Measurements from ENCODE around the gene SLC22A4.

The SLC22A4 gene

GRCh38 chr5:132298298-132299212, 4.4 kb downstream of the SLC22A4 start:
- H3K9ac ChIP-seq (ENCODE audit: low read length), result no peak overlapping the region
- H3K36me3 ChIP-seq (ENCODE audit: insufficient read depth, low read length), result no peaks in the 10 kb centered on the region
- H3K9me3 ChIP-seq (ENCODE audit: low read length), result no peaks in the 10 kb centered on the region
- H3K27ac ChIP-seq (ENCODE audit: low read depth, low read length), result no peak overlapping the region
- no peak overlapping the region for H3K4me3 ChIP-seq (ENCODE audit: low read depth in 1 of 2, low read length in 2 of 2)
- no peaks in the 10 kb centered on the region for H3K27me3 ChIP-seq (ENCODE audit: control insufficient read depth in 1 of 2, insufficient read depth in 2 of 2, low read length in 2 of 2)
- H3K4me1 ChIP-seq (ENCODE audit: insufficient read depth, low read length), result peaks cover 14% of the 10 kb centered on the region

- H3K9me3 ChIP-seq (ENCODE audit: low read length), result no peaks in the 10 kb centered on the region
- no peak overlapping the region for H3K27ac ChIP-seq (ENCODE audit: low read depth, low read length)
- H3K36me3 ChIP-seq (ENCODE audit: insufficient read depth, low read length), result no peaks in the 10 kb centered on the region
- H3K9ac ChIP-seq (ENCODE audit: low read length), result no peak overlapping the region
- H3K4me1 ChIP-seq (ENCODE audit: insufficient read depth, low read length), result peaks cover 13% of the 10 kb centered on the region
- H3K27me3 ChIP-seq (ENCODE audit: control insufficient read depth in 1 of 2, insufficient read depth in 2 of 2, low read length in 2 of 2), result no peaks in the 10 kb centered on the region
- no peak overlapping the region for H3K4me3 ChIP-seq (ENCODE audit: low read depth in 1 of 2, low read length in 2 of 2)
These were observed 5.7 kb downstream of the SLC22A4 start for GRCh38 chr5:132299917-132300316.

GRCh38 chr5:132300577-132301343, 6.6 kb downstream of the SLC22A4 start:
- Histone ChIP-seq H3K27ac (ENCODE audit: low read depth, low read length) (no peak overlapping the region), H3K9me3 (ENCODE audit: low read length) (no peaks in the 10 kb centered on the region), H3K27me3 (ENCODE audit: control insufficient read depth in 1 of 2, insufficient read depth in 2 of 2, low read length in 2 of 2) (no peaks in the 10 kb centered on the region), H3K36me3 (ENCODE audit: insufficient read depth, low read length) (no peaks in the 10 kb centered on the region), H3K9ac (ENCODE audit: low read length) (no peak overlapping the region), H3K4me3 (ENCODE audit: low read depth in 1 of 2, low read length in 2 of 2) (no peak overlapping the region), H3K4me1 (ENCODE audit: insufficient read depth, low read length) (peaks cover 5% of the 10 kb centered on the region)

GRCh38 chr5:132301344-132302271, 7.4 kb downstream of the SLC22A4 start:
- H3K4me1 ChIP-seq (ENCODE audit: insufficient read depth, low read length), result no peaks in the 10 kb centered on the region
- no peak overlapping the region for H3K27ac ChIP-seq (ENCODE audit: low read depth, low read length)
- H3K9ac ChIP-seq (ENCODE audit: low read length), result no peak overlapping the region
- H3K27me3 ChIP-seq (ENCODE audit: control insufficient read depth in 1 of 2, insufficient read depth in 2 of 2, low read length in 2 of 2), result no peaks in the 10 kb centered on the region
- H3K36me3 ChIP-seq (ENCODE audit: insufficient read depth, low read length), result no peaks in the 10 kb centered on the region
- no peak overlapping the region for H3K4me3 ChIP-seq (ENCODE audit: low read depth in 1 of 2, low read length in 2 of 2)
- H3K9me3 ChIP-seq (ENCODE audit: low read length), result no peaks in the 10 kb centered on the region

GRCh38 chr5:132302413-132302812, 8.2 kb downstream of the SLC22A4 start:
- Histone ChIP-seq H3K9ac (ENCODE audit: low read length) (no peak overlapping the region), H3K27ac (ENCODE audit: low read depth, low read length) (no peak overlapping the region), H3K36me3 (ENCODE audit: insufficient read depth, low read length) (no peaks in the 10 kb centered on the region), H3K27me3 (ENCODE audit: control insufficient read depth in 1 of 2, insufficient read depth in 2 of 2, low read length in 2 of 2) (no peaks in the 10 kb centered on the region), H3K9me3 (ENCODE audit: low read length) (no peaks in the 10 kb centered on the region), H3K4me3 (ENCODE audit: low read depth in 1 of 2, low read length in 2 of 2) (no peak overlapping the region), H3K4me1 (ENCODE audit: insufficient read depth, low read length) (no peaks in the 10 kb centered on the region)

GRCh38 chr5:132303589-132303988, 9.4 kb downstream of the SLC22A4 start:
- Histone ChIP-seq H3K4me1 (ENCODE audit: insufficient read depth, low read length) (no peaks in the 10 kb centered on the region), H3K27ac (ENCODE audit: low read depth, low read length) (no peak overlapping the region), H3K36me3 (ENCODE audit: insufficient read depth, low read length) (no peaks in the 10 kb centered on the region), H3K4me3 (ENCODE audit: low read depth in 1 of 2, low read length in 2 of 2) (no peak overlapping the region), H3K9ac (ENCODE audit: low read length) (no peak overlapping the region), H3K27me3 (ENCODE audit: control insufficient read depth in 1 of 2, insufficient read depth in 2 of 2, low read length in 2 of 2) (no peaks in the 10 kb centered on the region), H3K9me3 (ENCODE audit: low read length) (no peaks in the 10 kb centered on the region)

- H3K9me3 ChIP-seq (ENCODE audit: low read length), result no peaks in the 10 kb centered on the region
These were observed 11.2 kb downstream of the SLC22A4 start for GRCh38 chr5:132305420-132305819.

GRCh38 chr5:132308701-132309100, 14.5 kb downstream of the SLC22A4 start:
- Histone ChIP-seq H3K9ac (ENCODE audit: low read length) (no peak overlapping the region), H3K4me1 (ENCODE audit: insufficient read depth, low read length) (no peaks in the 10 kb centered on the region), H3K9me3 (ENCODE audit: low read length) (no peaks in the 10 kb centered on the region), H3K27me3 (ENCODE audit: control insufficient read depth in 1 of 2, insufficient read depth in 2 of 2, low read length in 2 of 2) (no peaks in the 10 kb centered on the region), H3K4me3 (ENCODE audit: low read depth in 1 of 2, low read length in 2 of 2) (no peak overlapping the region), H3K36me3 (ENCODE audit: insufficient read depth, low read length) (no peaks in the 10 kb centered on the region), H3K27ac (ENCODE audit: low read depth, low read length) (no peak overlapping the region)

More at GRCh38 chr5:132305420-132305819, 11.2 kb downstream of the SLC22A4 start:
- no peaks in the 10 kb centered on the region for H3K36me3 ChIP-seq (ENCODE audit: insufficient read depth, low read length)
- H3K4me1 ChIP-seq (ENCODE audit: insufficient read depth, low read length), result no peaks in the 10 kb centered on the region
- no peaks in the 10 kb centered on the region for H3K27me3 ChIP-seq (ENCODE audit: control insufficient read depth in 1 of 2, insufficient read depth in 2 of 2, low read length in 2 of 2)
- H3K4me3 ChIP-seq (ENCODE audit: low read depth in 1 of 2, low read length in 2 of 2), result no peak overlapping the region
- no peak overlapping the region for H3K27ac ChIP-seq (ENCODE audit: low read depth, low read length)
- no peak overlapping the region for H3K9ac ChIP-seq (ENCODE audit: low read length)

- no peaks in the 10 kb centered on the region for H3K4me1 ChIP-seq (ENCODE audit: insufficient read depth, low read length)
- H3K9ac ChIP-seq (ENCODE audit: low read length), result no peak overlapping the region
- H3K4me3 ChIP-seq (ENCODE audit: low read depth in 1 of 2, low read length in 2 of 2), result no peak overlapping the region
- no peaks in the 10 kb centered on the region for H3K27me3 ChIP-seq (ENCODE audit: control insufficient read depth in 1 of 2, insufficient read depth in 2 of 2, low read length in 2 of 2)
- H3K27ac ChIP-seq (ENCODE audit: low read depth, low read length), result no peak overlapping the region
- H3K36me3 ChIP-seq (ENCODE audit: insufficient read depth, low read length), result no peaks in the 10 kb centered on the region
- no peaks in the 10 kb centered on the region for H3K9me3 ChIP-seq (ENCODE audit: low read length)
These were observed 15.5 kb downstream of the SLC22A4 start for GRCh38 chr5:132309679-132310078.

GRCh38 chr5:132310141-132310834, 16.1 kb downstream of the SLC22A4 start:
- no peak overlapping the region for H3K4me3 ChIP-seq (ENCODE audit: low read depth in 1 of 2, low read length in 2 of 2)
- no peaks in the 10 kb centered on the region for H3K4me1 ChIP-seq (ENCODE audit: insufficient read depth, low read length)
- no peak overlapping the region for H3K9ac ChIP-seq (ENCODE audit: low read length)
- H3K27ac ChIP-seq (ENCODE audit: low read depth, low read length), result no peak overlapping the region
- H3K9me3 ChIP-seq (ENCODE audit: low read length), result no peaks in the 10 kb centered on the region
- no peaks in the 10 kb centered on the region for H3K27me3 ChIP-seq (ENCODE audit: control insufficient read depth in 1 of 2, insufficient read depth in 2 of 2, low read length in 2 of 2)
- H3K36me3 ChIP-seq (ENCODE audit: insufficient read depth, low read length), result no peaks in the 10 kb centered on the region
